ENCODE measurements around the gene STAC2. TPM values are rescaled to one million over a fixed set of nuclear protein-coding genes. Genes with fewer than 3 reads are reported as not detected.

STAC2 gene
- total RNA-seq, 1 donor from 2014 or later: 0.98 TPM

- H3K27ac ChIP-seq: peak overlapping the region; percentile 95
- intact Hi-C loops (cut with DNase I): no loop called here
- peak in 1 of 2 donors; percentile 95 for DNase-seq (ENCODE audit: extremely low spot score in 2 of 2)
These were observed 26.0 kb downstream of the STAC2 start for GRCh38 chr17:39199820-39200069.

DNA sequence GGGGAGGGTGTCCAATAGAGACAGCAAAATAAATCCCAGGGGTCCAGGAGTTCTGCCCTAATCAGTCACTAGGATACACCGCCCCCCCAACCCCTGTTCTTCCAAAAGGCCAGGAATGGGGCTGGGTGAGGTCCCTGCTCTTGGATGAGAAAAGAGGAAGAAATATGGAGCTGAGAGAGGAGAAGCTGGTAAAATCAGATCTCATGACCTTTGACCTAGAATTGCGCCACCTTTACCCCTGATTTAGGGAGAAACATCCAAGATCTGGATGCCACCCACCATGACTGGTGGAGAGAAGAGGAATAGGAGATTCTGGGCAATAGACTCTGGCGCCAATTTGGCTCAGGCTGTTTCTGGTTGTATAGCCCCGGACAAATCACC lies 27.6 kb downstream of the STAC2 start:
- Histone ChIP-seq H3K9me3 (no peaks in the 10 kb centered on the region), H3K36me3 (peaks cover 0 to 19% of the 10 kb centered on the region in 2 donors), H3K27ac (peak overlapping the region; percentile 95), H3K27me3 (no peaks in the 10 kb centered on the region), H3K4me3 (peak overlapping the region; percentile 78 to 89), H3K4me1 (peaks cover 67% of the 10 kb centered on the region)
- TF ChIP-seq, protein P1, sequence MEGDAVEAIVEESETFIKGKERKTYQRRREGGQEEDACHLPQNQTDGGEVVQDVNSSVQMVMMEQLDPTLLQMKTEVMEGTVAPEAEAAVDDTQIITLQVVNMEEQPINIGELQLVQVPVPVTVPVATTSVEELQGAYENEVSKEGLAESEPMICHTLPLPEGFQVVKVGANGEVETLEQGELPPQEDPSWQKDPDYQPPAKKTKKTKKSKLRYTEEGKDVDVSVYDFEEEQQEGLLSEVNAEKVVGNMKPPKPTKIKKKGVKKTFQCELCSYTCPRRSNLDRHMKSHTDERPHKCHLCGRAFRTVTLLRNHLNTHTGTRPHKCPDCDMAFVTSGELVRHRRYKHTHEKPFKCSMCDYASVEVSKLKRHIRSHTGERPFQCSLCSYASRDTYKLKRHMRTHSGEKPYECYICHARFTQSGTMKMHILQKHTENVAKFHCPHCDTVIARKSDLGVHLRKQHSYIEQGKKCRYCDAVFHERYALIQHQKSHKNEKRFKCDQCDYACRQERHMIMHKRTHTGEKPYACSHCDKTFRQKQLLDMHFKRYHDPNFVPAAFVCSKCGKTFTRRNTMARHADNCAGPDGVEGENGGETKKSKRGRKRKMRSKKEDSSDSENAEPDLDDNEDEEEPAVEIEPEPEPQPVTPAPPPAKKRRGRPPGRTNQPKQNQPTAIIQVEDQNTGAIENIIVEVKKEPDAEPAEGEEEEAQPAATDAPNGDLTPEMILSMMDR (IDR thresholded peaks at IDR 0.05): no peak
- TF ChIP-seq POLR2A (IDR thresholded peaks at IDR 0.05): no peak
- intact Hi-C loops (cut with DNase I): no loop called here
- no peak for DNase-seq (ENCODE audit: extremely low spot score in 2 of 2)

More at GRCh38 chr17:39199820-39200069, 26.0 kb downstream of the STAC2 start:
- Histone ChIP-seq H3K4me1 (peaks cover 62% of the 10 kb centered on the region), H3K27me3 (no peaks in the 10 kb centered on the region), H3K4me3 (peak overlapping the region; percentile 84 to 87), H3K36me3 (peaks cover 0 to 35% of the 10 kb centered on the region in 2 donors), H3K9me3 (no peaks in the 10 kb centered on the region)
- peak in 1 of 2 donors; percentile 100 for TF ChIP-seq POLR2AphosphoS5 (IDR thresholded peaks at IDR 0.05; ENCODE audit: insufficient read depth in 1 of 2, low read depth in 1 of 2)
- TF ChIP-seq POLR2A (IDR thresholded peaks at IDR 0.05): peak in 1 of 2 donors; percentile 61
- TF ChIP-seq, protein P1 (IDR thresholded peaks at IDR 0.05): no peak

DNA sequence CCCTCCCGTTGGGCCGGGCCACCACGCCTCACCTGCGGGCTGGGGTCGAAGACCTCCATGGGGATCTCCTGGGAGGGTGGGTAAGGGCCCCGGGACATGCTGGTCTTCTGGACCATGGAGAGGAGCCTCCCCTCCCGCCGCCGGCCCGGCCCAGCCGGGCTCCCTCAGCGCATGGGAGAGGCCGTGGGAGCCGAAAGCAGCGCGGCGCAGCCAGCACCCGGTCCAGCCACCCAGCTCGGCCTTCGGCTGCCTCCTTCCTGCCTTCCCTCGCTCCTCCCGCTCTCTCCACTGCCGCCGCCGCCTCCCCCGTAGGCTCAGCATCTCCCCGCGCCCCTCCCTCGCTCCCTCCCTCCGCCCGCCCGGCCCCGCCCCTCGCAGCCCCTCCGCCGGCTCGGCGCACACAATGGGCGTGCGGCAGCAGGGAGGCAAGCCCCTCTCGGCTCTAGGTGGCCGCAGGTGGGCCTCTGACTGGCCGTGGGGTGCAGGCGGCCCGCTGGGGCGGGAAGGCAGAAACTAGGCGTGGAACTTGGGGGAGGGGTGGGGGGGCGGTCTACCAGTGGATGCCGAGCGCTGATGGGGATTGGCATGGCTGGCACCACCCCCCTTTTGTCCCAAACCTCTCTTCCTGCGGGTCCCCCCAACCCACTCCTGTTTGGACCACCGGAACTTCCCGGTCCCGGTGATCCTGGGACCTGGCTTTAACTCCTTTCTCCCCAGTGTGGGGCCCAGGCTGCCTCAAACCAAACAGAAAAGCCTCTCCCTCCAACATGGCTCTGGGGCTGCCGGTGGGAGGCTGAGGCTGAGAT lies 28.2 kb downstream of the STAC2 start, which contains the start of gene CACNB1:
Gene CACNB1, minus strand, starts transcription at position 290 of the 806 bp plus-strand sequence. Its CDS starts 174 bp downstream, at position 116.
- peaks cover 67% of the 10 kb centered on the region for H3K4me1 ChIP-seq
- H3K27ac ChIP-seq: peak within 1 kb of the TSS; percentile 95
- TF ChIP-seq POLR2A (IDR thresholded peaks at IDR 0.05) (peak in 1 of 2 donors; percentile 42), POLR2AphosphoS5 (IDR thresholded peaks at IDR 0.05; ENCODE audit: insufficient read depth in 1 of 2, low read depth in 1 of 2) (peak in 1 of 2 donors; percentile 75)
- TF ChIP-seq, protein P1 (IDR thresholded peaks at IDR 0.05): no peak
- H3K27me3 ChIP-seq: no peaks in the 10 kb centered on the region
- DNase-seq (ENCODE audit: extremely low spot score in 2 of 2): no peak
- H3K9me3 ChIP-seq: no peaks in the 10 kb centered on the region
- H3K4me3 ChIP-seq: peak within 1 kb of the TSS; percentile 78 to 89
- intact Hi-C loops (cut with DNase I): no loop called here
- peaks cover 0 to 13% of the 10 kb centered on the region in 2 donors for H3K36me3 ChIP-seq

DNA sequence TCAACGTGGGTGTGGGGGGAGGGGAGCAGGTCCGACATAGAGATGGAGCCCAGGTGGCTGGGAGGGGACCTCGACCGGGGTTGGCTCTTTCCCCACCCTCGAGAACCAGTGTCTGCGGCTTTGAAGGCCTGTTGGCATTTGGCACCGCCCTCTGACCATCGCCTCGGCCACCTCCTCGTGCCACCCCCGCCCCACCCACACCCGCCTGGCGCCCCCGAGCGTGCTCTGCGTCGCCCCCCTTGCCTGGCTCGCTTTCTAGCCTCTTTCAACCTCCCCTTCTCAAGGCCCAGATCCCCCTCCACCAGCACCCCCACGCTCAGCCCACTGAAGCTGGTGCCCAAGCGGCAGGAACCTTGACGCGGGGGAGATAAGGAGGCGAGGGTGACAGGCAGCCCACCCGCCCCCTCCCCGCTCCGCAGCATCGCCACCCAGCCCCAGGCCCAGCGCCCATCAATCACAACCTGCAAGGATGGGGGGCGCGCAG lies 28.9 kb downstream of the STAC2 start:
- intact Hi-C loops (cut with DNase I): no loop called here
- Histone ChIP-seq H3K4me1 (peaks cover 63% of the 10 kb centered on the region), H3K27me3 (no peaks in the 10 kb centered on the region), H3K36me3 (peaks cover 0 to 6% of the 10 kb centered on the region in 2 donors), H3K27ac (peak overlapping the region; percentile 95), H3K4me3 (peak overlapping the region; percentile 78 to 89), H3K9me3 (no peaks in the 10 kb centered on the region)
- DNase-seq (ENCODE audit: extremely low spot score in 2 of 2): no peak
- no peak for TF ChIP-seq POLR2AphosphoS5 (IDR thresholded peaks at IDR 0.05; ENCODE audit: insufficient read depth in 1 of 2, low read depth in 1 of 2)
- no peak for TF ChIP-seq POLR2A (IDR thresholded peaks at IDR 0.05)
- TF ChIP-seq, protein P1 (IDR thresholded peaks at IDR 0.05): no peak

GRCh38 chr17:39196241-39196807 lies 29.4 kb downstream of the STAC2 start:
- intact Hi-C loops (cut with DNase I): no loop called here
- peak overlapping the region; percentile 95 for H3K27ac ChIP-seq

More at GRCh38 chr17:39196241-39196807, 29.4 kb downstream of the STAC2 start:
- Histone ChIP-seq H3K4me1 (peaks cover 58% of the 10 kb centered on the region), H3K4me3 (peak overlapping the region; percentile 78 to 89), H3K27me3 (no peaks in the 10 kb centered on the region), H3K9me3 (no peaks in the 10 kb centered on the region), H3K36me3 (peaks cover 0 to 5% of the 10 kb centered on the region in 2 donors)
- TF ChIP-seq, protein P1 (IDR thresholded peaks at IDR 0.05): no peak
- TF ChIP-seq POLR2AphosphoS5 (IDR thresholded peaks at IDR 0.05; ENCODE audit: insufficient read depth in 1 of 2, low read depth in 1 of 2) (no peak), POLR2A (IDR thresholded peaks at IDR 0.05) (no peak)
- no peak for DNase-seq (ENCODE audit: extremely low spot score in 2 of 2)

Measured in vagina (tissue), 2 donors.